SK-N-SH treated with all-trans-retinoic acid at 6 μM for 48 hours (cell line): ENCODE measurements around the gene PNMA1.

Experiments
- ATAC-seq: fragments of 200-7000 bp; cut with Tn5 transposase; 3 replicates; pipeline ENCODE4 v1.9.1; 2020; ENCODE audit warnings: mild to moderate bottlenecking, moderate library complexity
- ARNTL ChIP-seq: fragments of 450-650 bp; formaldehyde crosslinking; IDR thresholded peaks from 2 replicates; pipeline ENCODE4 v1.5.0; 2020; ENCODE audit warnings: low read depth, mild to moderate bottlenecking, moderate library complexity, borderline replicate concordance
- BACH2 ChIP-seq: fragments of 250-450 bp; sonication (Bioruptor Pico); IDR thresholded peaks from 2 replicates; pipeline ENCODE4 v1.9.0; 2021; ENCODE audit warnings: mild to moderate bottlenecking, borderline replicate concordance
- CREB5 ChIP-seq: fragments of 250-450 bp; sonication (Bioruptor Pico); IDR thresholded peaks from 2 replicates; pipeline ENCODE4 v1.5.1; 2020; ENCODE audit warnings: low read depth, mild to moderate bottlenecking, moderate library complexity
- ESRRG ChIP-seq: fragments of 250-450 bp; sonication (Bioruptor Pico); IDR thresholded peaks from 2 replicates; pipeline ENCODE4 v1.6.1; 2021; ENCODE audit warnings: mild to moderate bottlenecking
- GLIS3 ChIP-seq: fragments of 250-450 bp; sonication (Bioruptor Pico); IDR thresholded peaks from 2 replicates; pipeline ENCODE4 v1.5.0; 2020; ENCODE audit warnings: mild to moderate bottlenecking, moderate library complexity
- ISL1 ChIP-seq: fragments of 250-450 bp; sonication (Bioruptor Pico); IDR thresholded peaks from 2 replicates; pipeline ENCODE4 v2.1.2; 2022; ENCODE audit warnings: mild to moderate bottlenecking, moderate library complexity
- OSR1 ChIP-seq: fragments of 250-450 bp; sonication (Bioruptor Pico); IDR thresholded peaks from 2 replicates; pipeline ENCODE4 v1.8.0; 2022; ENCODE audit warnings: moderate library complexity, mild to moderate bottlenecking, inconsistent platforms
- PATZ1 ChIP-seq: fragments of 250-450 bp; sonication (Bioruptor Pico); IDR thresholded peaks from 2 replicates; pipeline ENCODE4 v1.8.0; 2020; ENCODE audit warnings: mild to moderate bottlenecking, moderate library complexity, borderline replicate concordance
- PPARA ChIP-seq: fragments of 250-450 bp; sonication (Bioruptor Pico); IDR thresholded peaks from 2 replicates; pipeline ENCODE4 v1.5.0; 2020; ENCODE audit warnings: mild to moderate bottlenecking, borderline replicate concordance
- RARB ChIP-seq: fragments of 250-450 bp; sonication (Bioruptor Pico); IDR thresholded peaks from 2 replicates; pipeline ENCODE4 v1.8.0; 2021; ENCODE audit warnings: mild to moderate bottlenecking, moderate library complexity
- SNAI2 ChIP-seq: fragments of 250-450 bp; sonication (Bioruptor Pico); IDR thresholded peaks from 2 replicates; pipeline ENCODE4 v1.5.0; 2020; ENCODE audit warnings: mild to moderate bottlenecking, moderate library complexity
- TCF4 ChIP-seq: fragments of 250-450 bp; sonication (Bioruptor Pico); IDR thresholded peaks from 2 replicates; pipeline ENCODE4 v1.8.0; 2021; ENCODE audit warnings: mild to moderate bottlenecking, moderate library complexity, borderline replicate concordance
- TOX ChIP-seq: fragments of 250-450 bp; sonication (Bioruptor Pico); IDR thresholded peaks from 2 replicates; pipeline ENCODE4 v1.8.0; 2021; ENCODE audit warnings: mild to moderate bottlenecking, moderate library complexity, borderline replicate concordance
- ZC3H10 ChIP-seq: fragments of 250-450 bp; sonication (Bioruptor Pico); IDR thresholded peaks from 2 replicates; pipeline ENCODE4 v1.5.1; 2021; ENCODE audit warnings: mild to moderate bottlenecking, moderate library complexity
- ZFP3 ChIP-seq: fragments of 250-450 bp; sonication (Bioruptor Pico); IDR thresholded peaks from 2 replicates; pipeline ENCODE4 v1.5.0; 2020; ENCODE audit warnings: mild to moderate bottlenecking, moderate library complexity
- ZFP30 ChIP-seq: fragments of 450-650 bp; formaldehyde crosslinking; IDR thresholded peaks from 2 replicates; pipeline ENCODE4 v1.5.0; 2022; ENCODE audit warnings: mild to moderate bottlenecking, moderate library complexity
- ZNF565 ChIP-seq: fragments of 450-650 bp; formaldehyde crosslinking; conservative IDR thresholded peaks from 2 replicates; pipeline ENCODE4 v1.5.0; 2020; ENCODE audit warnings: low read depth, mild to moderate bottlenecking, moderate library complexity
- ZNF70 ChIP-seq: fragments of 450-650 bp; formaldehyde crosslinking; IDR thresholded peaks from 2 replicates; pipeline ENCODE4 v1.5.0; 2020; ENCODE audit warnings: mild to moderate bottlenecking, moderate library complexity
- ZNF8 ChIP-seq: fragments of 450-650 bp; formaldehyde crosslinking; IDR thresholded peaks from 2 replicates; pipeline ENCODE4 v1.5.0; 2020; ENCODE audit warnings: mild to moderate bottlenecking, moderate library complexity
- TF ChIP-seq, protein P1 (sequence below): fragments of 250-450 bp; sonication (Bioruptor Pico); IDR thresholded peaks from 2 replicates; pipeline ENCODE4 v1.5.1; 2021; ENCODE audit warnings: mild to moderate bottlenecking, moderate library complexity
- TF ChIP-seq, protein P2 (sequence below): fragments of 250-450 bp; sonication (Bioruptor Pico); IDR thresholded peaks from 2 replicates; pipeline ENCODE4 v1.8.0; 2021; ENCODE audit warnings: low read depth, mild to moderate bottlenecking, moderate library complexity, borderline replicate concordance

Gene PNMA1

DNA sequence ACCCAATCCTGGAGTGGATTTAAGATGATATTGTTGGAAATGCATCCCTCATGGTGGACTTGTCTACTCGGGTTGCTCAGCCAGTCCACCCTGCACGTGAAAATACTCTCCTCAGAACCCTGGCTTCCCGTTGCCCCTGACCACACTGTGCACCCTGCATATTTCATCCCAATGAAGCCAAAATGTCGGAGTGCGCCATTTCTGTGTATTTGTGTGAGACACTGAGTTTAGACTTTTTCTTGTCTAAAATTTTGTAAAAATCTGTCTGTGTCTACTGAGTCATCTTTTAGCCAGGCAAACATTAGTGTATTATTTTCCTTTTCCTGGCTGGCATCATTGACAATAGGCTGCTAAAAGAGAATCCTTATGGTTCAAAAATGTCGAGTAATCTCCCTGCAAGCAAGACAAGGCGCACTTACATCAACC lies 485 bp upstream of the PNMA1 start:
- peak; percentile 7; the same call in 2 of the 3 replicates for ATAC-seq
- no peak for TF ChIP-seq CREB5 (CRISPR knock-in tag)
- TF ChIP-seq GLIS3 (CRISPR knock-in tag), result no peak
- TF ChIP-seq ZFP3 (CRISPR knock-in tag), result no peak
- no peak for TF ChIP-seq ARNTL (CRISPR knock-in tag)
- no peak for TF ChIP-seq ZNF70 (CRISPR knock-in tag)
- no peak for TF ChIP-seq SNAI2 (CRISPR knock-in tag)
- TF ChIP-seq PATZ1 (CRISPR knock-in tag), result no peak
- no peak for TF ChIP-seq ZFP30 (CRISPR knock-in tag)
- no peak for TF ChIP-seq RARB (CRISPR knock-in tag)
- TF ChIP-seq ZNF8 (CRISPR knock-in tag), result no peak
- TF ChIP-seq TOX (CRISPR knock-in tag), result no peak
- no peak for TF ChIP-seq ZNF565 (CRISPR knock-in tag)
- TF ChIP-seq, protein P1, sequence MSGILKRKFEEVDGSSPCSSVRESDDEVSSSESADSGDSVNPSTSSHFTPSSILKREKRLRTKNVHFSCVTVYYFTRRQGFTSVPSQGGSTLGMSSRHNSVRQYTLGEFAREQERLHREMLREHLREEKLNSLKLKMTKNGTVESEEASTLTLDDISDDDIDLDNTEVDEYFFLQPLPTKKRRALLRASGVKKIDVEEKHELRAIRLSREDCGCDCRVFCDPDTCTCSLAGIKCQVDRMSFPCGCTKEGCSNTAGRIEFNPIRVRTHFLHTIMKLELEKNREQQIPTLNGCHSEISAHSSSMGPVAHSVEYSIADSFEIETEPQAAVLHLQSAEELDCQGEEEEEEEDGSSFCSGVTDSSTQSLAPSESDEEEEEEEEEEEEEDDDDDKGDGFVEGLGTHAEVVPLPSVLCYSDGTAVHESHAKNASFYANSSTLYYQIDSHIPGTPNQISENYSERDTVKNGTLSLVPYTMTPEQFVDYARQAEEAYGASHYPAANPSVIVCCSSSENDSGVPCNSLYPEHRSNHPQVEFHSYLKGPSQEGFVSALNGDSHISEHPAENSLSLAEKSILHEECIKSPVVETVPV (CRISPR knock-in tag), result no peak
- TF ChIP-seq, protein P2, sequence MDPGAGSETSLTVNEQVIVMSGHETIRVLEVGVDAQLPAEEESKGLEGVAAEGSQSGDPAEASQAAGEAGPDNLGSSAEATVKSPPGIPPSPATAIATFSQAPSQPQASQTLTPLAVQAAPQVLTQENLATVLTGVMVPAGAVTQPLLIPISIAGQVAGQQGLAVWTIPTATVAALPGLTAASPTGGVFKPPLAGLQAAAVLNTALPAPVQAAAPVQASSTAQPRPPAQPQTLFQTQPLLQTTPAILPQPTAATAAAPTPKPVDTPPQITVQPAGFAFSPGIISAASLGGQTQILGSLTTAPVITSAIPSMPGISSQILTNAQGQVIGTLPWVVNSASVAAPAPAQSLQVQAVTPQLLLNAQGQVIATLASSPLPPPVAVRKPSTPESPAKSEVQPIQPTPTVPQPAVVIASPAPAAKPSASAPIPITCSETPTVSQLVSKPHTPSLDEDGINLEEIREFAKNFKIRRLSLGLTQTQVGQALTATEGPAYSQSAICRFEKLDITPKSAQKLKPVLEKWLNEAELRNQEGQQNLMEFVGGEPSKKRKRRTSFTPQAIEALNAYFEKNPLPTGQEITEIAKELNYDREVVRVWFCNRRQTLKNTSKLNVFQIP (CRISPR knock-in tag), result no peak
- no peak for TF ChIP-seq OSR1 (CRISPR knock-in tag)
- no peak for TF ChIP-seq ESRRG
- no peak for TF ChIP-seq PPARA (CRISPR knock-in tag)
- TF ChIP-seq TCF4, result no peak

DNA sequence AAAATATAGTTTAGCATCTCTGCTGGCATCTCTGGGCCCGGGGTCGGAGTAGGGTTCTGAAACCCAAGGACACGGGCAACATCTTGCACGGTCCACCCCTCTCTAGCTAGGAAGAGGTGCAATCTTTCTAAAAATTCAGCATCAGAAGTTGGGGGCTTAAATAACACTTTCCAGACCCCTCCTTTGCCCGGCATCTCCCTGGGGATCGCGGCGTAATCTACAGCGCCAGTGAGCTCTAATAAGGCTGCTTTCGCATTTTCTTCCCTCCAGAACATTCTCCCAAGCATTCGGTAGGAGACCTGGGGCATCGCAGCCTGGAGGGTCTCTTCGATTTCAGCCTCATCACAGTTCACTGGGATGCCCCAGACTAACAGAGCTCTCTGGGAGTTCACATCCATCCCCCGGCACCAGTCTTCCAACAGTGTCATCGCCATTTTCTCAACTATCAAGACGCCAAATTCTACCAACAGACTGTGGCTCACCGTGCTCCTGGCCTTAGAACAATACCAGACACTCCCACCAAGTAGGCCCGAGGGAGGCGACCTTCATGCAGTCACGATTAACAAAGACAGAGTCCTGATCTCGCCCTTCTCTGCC lies 880 bp downstream of the PNMA1 start:
- ATAC-seq, result peak; percentile 12
- TF ChIP-seq CREB5 (CRISPR knock-in tag) (no peak), ESRRG (no peak), PATZ1 (CRISPR knock-in tag) (no peak), OSR1 (CRISPR knock-in tag) (no peak), ZNF70 (CRISPR knock-in tag) (no peak), ZC3H10 (no peak), ZNF565 (CRISPR knock-in tag) (no peak), PPARA (CRISPR knock-in tag) (no peak), TOX (CRISPR knock-in tag) (no peak), ISL1 (CRISPR knock-in tag) (no peak), SNAI2 (CRISPR knock-in tag) (no peak), BACH2 (CRISPR knock-in tag) (no peak)
- TF ChIP-seq, protein P2 (CRISPR knock-in tag), result no peak
- TF ChIP-seq, all 23 proteins: peak for 0
